Peyer's patch (tissue), 4 donors: ENCODE results near the gene THAP10. TPM values are rescaled to one million over a fixed set of nuclear protein-coding genes. Genes with fewer than 3 reads are reported as not detected.
"Not testable (repeated sequence)": the region's sequence is repeated elsewhere in the genome, so short reads cannot be mapped to it uniquely, and the experiment has no call there.

Experiments used
- DNase-seq, 3 donors: peaks; one replicate each; pipeline ENCODE4 v3.0.0-alpha.2; 2017 to 2019
- H3K27ac ChIP-seq, 4 donors: fragments of 200-600 bp; sonication (generic); one replicate each; pipeline ENCODE4 v1.5.1; 2016 to 2019
- H3K27me3 ChIP-seq, 2 donors: fragments of 200-600 bp; sonication (generic); one replicate each; pipeline ENCODE4 v1.5.1; 2019
- H3K36me3 ChIP-seq, 3 donors: fragments of 200-600 bp; sonication (generic); one replicate each; pipeline ENCODE4 v1.5.1; 2016 to 2019
- H3K4me1 ChIP-seq, 4 donors: fragments of 200-600 bp; sonication (generic); one replicate each; pipeline ENCODE4 v1.5.1; 2016 to 2019
- H3K4me3 ChIP-seq, 4 donors: fragments of 200-600 bp; sonication (generic); 1 replicate in 3 of 4; 2 replicates in 1 of 4; pipeline ENCODE4 v1.5.1; 2016 to 2019; ENCODE audit warnings: mild to moderate bottlenecking in 1 of 4
- H3K9me3 ChIP-seq, 4 donors: fragments of 200-600 bp; sonication (generic); one replicate each; pipeline ENCODE4 v1.5.1; 2016 to 2019; ENCODE audit warnings: mild to moderate bottlenecking in 1 of 4
- CTCF ChIP-seq, 6 experiments: fragments of 450-650 bp in 4 of 6; fragments of 200-600 bp in 2 of 6; sonication (generic) in 1 of 6; IDR thresholded peaks; one replicate each; pipeline ENCODE4 v1.5.1; 2017 to 2019; ENCODE audit warnings: antibody characterized with exemption in 6 of 6, mild to moderate bottlenecking in 3 of 6, moderate library complexity in 1 of 6
- POLR2A ChIP-seq, 2 donors: fragments of 450-650 bp; IDR thresholded peaks; one replicate each; pipeline ENCODE4 v1.5.1; 2017; ENCODE audit warnings: antibody characterized with exemption in 2 of 2, mild to moderate bottlenecking in 2 of 2, moderate library complexity in 2 of 2
- total RNA-seq, 4 donors: library from RNA; depleted of rRNA; stranded (reverse); fragments of >200 nt; gene quantifications; one replicate each; pipeline ENCODE4 v1.1.0, GENCODE V29; 2016

THAP10 gene
- total RNA-seq, 4 donors from 2014 or later = 1.2 to 6.0 (median 2.1) TPM

- H3K36me3 ChIP-seq = no peaks in the 10 kb centered on the region
- H3K9me3 ChIP-seq = no peaks in the 10 kb centered on the region
- H3K27ac ChIP-seq = no peak overlapping the region
- H3K4me1 ChIP-seq = peaks cover 0 to 5% (median 0%) of the 10 kb centered on the region in 4 donors
- no peak for DNase-seq
- peak in 3 of 6 experiments; percentile 23 to 32 (median 25) for TF ChIP-seq CTCF (IDR thresholded peaks at IDR 0.05)
- no peak for TF ChIP-seq POLR2A (IDR thresholded peaks at IDR 0.05)
- H3K4me3 ChIP-seq = no peak overlapping the region
- no peaks in the 10 kb centered on the region for H3K27me3 ChIP-seq
These were observed 17.0 kb downstream of the THAP10 start for GRCh38 chr15:70875001-70875782.

- no peak for DNase-seq
- no peak overlapping the region for H3K4me3 ChIP-seq
- no peaks in the 10 kb centered on the region for H3K9me3 ChIP-seq
- no peaks in the 10 kb centered on the region for H3K27me3 ChIP-seq
- H3K4me1 ChIP-seq = peaks cover 0 to 13% (median 0%) of the 10 kb centered on the region in 4 donors
- no peak overlapping the region for H3K27ac ChIP-seq
- TF ChIP-seq CTCF (IDR thresholded peaks at IDR 0.05) = no peak
- TF ChIP-seq POLR2A (IDR thresholded peaks at IDR 0.05) = no peak
- no peaks in the 10 kb centered on the region for H3K36me3 ChIP-seq
These were observed 18.8 kb downstream of the THAP10 start for GRCh38 chr15:70873232-70874054.

GRCh38 chr15:70871490-70871889, 20.7 kb downstream of the THAP10 start:
- H3K4me3 ChIP-seq, DNase-seq, H3K27ac ChIP-seq, H3K27me3 ChIP-seq, H3K9me3 ChIP-seq, H3K36me3 ChIP-seq: not testable (repeated sequence)
- H3K4me1 ChIP-seq = peaks cover 0 to 18% (median 0%) of the 10 kb centered on the region in 4 donors

- no peak for DNase-seq
- H3K4me1 ChIP-seq = peaks cover 0 to 18% (median 0%) of the 10 kb centered on the region in 4 donors
These were observed 22.2 kb downstream of the THAP10 start for GRCh38 chr15:70870051-70870450.

GRCh38 chr15:70869346-70869745, 22.9 kb downstream of the THAP10 start:
- Histone ChIP-seq H3K36me3 (no peaks in the 10 kb centered on the region), H3K27me3 (no peaks in the 10 kb centered on the region), H3K9me3 (no peaks in the 10 kb centered on the region), H3K4me1 (peaks cover 0 to 18% (median 0%) of the 10 kb centered on the region in 4 donors), H3K4me3 (no peak overlapping the region), H3K27ac (no peak overlapping the region)
- no peak for DNase-seq
- no peak for TF ChIP-seq POLR2A (IDR thresholded peaks at IDR 0.05)
- TF ChIP-seq CTCF (IDR thresholded peaks at IDR 0.05) = no peak

More at GRCh38 chr15:70870051-70870450, 22.2 kb downstream of the THAP10 start:
- Histone ChIP-seq H3K9me3 (no peaks in the 10 kb centered on the region), H3K36me3 (no peaks in the 10 kb centered on the region), H3K27ac (no peak overlapping the region), H3K4me3 (no peak overlapping the region), H3K27me3 (no peaks in the 10 kb centered on the region)
- TF ChIP-seq CTCF (IDR thresholded peaks at IDR 0.05) = no peak
- no peak for TF ChIP-seq POLR2A (IDR thresholded peaks at IDR 0.05)
